ENCODE measurements around the gene ING4.
A peak's percentile ranks its signal among the peaks of the same experiment; 100 is the strongest.

The ING4 gene

GRCh38 chr12:6697584-6698351, 34.8 kb upstream of the ING4 start:
- Histone ChIP-seq H3K79me2 (ENCODE audit: control insufficient read depth, insufficient read depth, low read length, unreplicated experiment) (no peaks in the 10 kb centered on the region), H3K4me3 (ENCODE audit: low read depth, low read length) (no peak overlapping the region), H3K27me3 (ENCODE audit: insufficient read depth, low read length) (peaks cover 35% of the 10 kb centered on the region), H3K4me1 (ENCODE audit: control insufficient read depth, insufficient read depth, low read length, unreplicated experiment) (peaks cover 6% of the 10 kb centered on the region), H2AFZ (ENCODE audit: low read length, unreplicated experiment) (no peak overlapping the region), H3K27ac (ENCODE audit: low read depth, low read length) (no peak overlapping the region), H3K36me3 (ENCODE audit: insufficient read depth, low read length) (no peaks in the 10 kb centered on the region)

- Histone ChIP-seq H3K4me3 (ENCODE audit: low read depth, low read length) (no peak overlapping the region), H3K27ac (ENCODE audit: low read depth, low read length) (no peak overlapping the region), H3K36me3 (ENCODE audit: insufficient read depth, low read length) (no peaks in the 10 kb centered on the region), H3K4me1 (ENCODE audit: control insufficient read depth, insufficient read depth, low read length, unreplicated experiment) (peaks cover 6% of the 10 kb centered on the region), H3K79me2 (ENCODE audit: control insufficient read depth, insufficient read depth, low read length, unreplicated experiment) (no peaks in the 10 kb centered on the region), H3K27me3 (ENCODE audit: insufficient read depth, low read length) (peaks cover 30% of the 10 kb centered on the region), H2AFZ (ENCODE audit: low read length, unreplicated experiment) (no peak overlapping the region)
These were observed 34.0 kb upstream of the ING4 start for GRCh38 chr12:6696690-6697583.

GRCh38 chr12:6695313-6696045, 32.6 kb upstream of the ING4 start:
- H3K79me2 ChIP-seq (ENCODE audit: control insufficient read depth, insufficient read depth, low read length, unreplicated experiment), result peaks cover 3% of the 10 kb centered on the region
- no peak overlapping the region for H3K4me3 ChIP-seq (ENCODE audit: low read depth, low read length)
- H3K27ac ChIP-seq (ENCODE audit: low read depth, low read length), result no peak overlapping the region
- peaks cover 12% of the 10 kb centered on the region for H3K4me1 ChIP-seq (ENCODE audit: control insufficient read depth, insufficient read depth, low read length, unreplicated experiment)
- peaks cover 16% of the 10 kb centered on the region for H3K27me3 ChIP-seq (ENCODE audit: insufficient read depth, low read length)
- H3K36me3 ChIP-seq (ENCODE audit: insufficient read depth, low read length), result no peaks in the 10 kb centered on the region
- no peak overlapping the region for H2AFZ ChIP-seq (ENCODE audit: low read length, unreplicated experiment)

GRCh38 chr12:6694701-6695100, 31.8 kb upstream of the ING4 start:
- H3K79me2 ChIP-seq (ENCODE audit: control insufficient read depth, insufficient read depth, low read length, unreplicated experiment), result peaks cover 11% of the 10 kb centered on the region
- no peak overlapping the region for H3K4me3 ChIP-seq (ENCODE audit: low read depth, low read length)
- H2AFZ ChIP-seq (ENCODE audit: low read length, unreplicated experiment), result no peak overlapping the region
- no peaks in the 10 kb centered on the region for H3K36me3 ChIP-seq (ENCODE audit: insufficient read depth, low read length)
- H3K27ac ChIP-seq (ENCODE audit: low read depth, low read length), result no peak overlapping the region
- H3K4me1 ChIP-seq (ENCODE audit: control insufficient read depth, insufficient read depth, low read length, unreplicated experiment), result peaks cover 15% of the 10 kb centered on the region
- H3K27me3 ChIP-seq (ENCODE audit: insufficient read depth, low read length), result peaks cover 11% of the 10 kb centered on the region

- peaks cover 11% of the 10 kb centered on the region for H3K79me2 ChIP-seq (ENCODE audit: control insufficient read depth, insufficient read depth, low read length, unreplicated experiment)
- H3K36me3 ChIP-seq (ENCODE audit: insufficient read depth, low read length), result no peaks in the 10 kb centered on the region
- peaks cover 15% of the 10 kb centered on the region for H3K4me1 ChIP-seq (ENCODE audit: control insufficient read depth, insufficient read depth, low read length, unreplicated experiment)
- H3K4me3 ChIP-seq (ENCODE audit: low read depth, low read length), result no peak overlapping the region
- H3K27ac ChIP-seq (ENCODE audit: low read depth, low read length), result no peak overlapping the region
- 0 out of 2 replicates have a peak, but pooled peaks cover 5% of the 10 kb centered on the region for H3K27me3 ChIP-seq (ENCODE audit: insufficient read depth, low read length)
- H2AFZ ChIP-seq (ENCODE audit: low read length, unreplicated experiment), result no peak overlapping the region
These were observed 31.0 kb upstream of the ING4 start for GRCh38 chr12:6693832-6694355.

GRCh38 chr12:6692888-6693287, 30.0 kb upstream of the ING4 start:
- H2AFZ ChIP-seq (ENCODE audit: low read length, unreplicated experiment), result no peak overlapping the region
- H3K4me1 ChIP-seq (ENCODE audit: control insufficient read depth, insufficient read depth, low read length, unreplicated experiment), result peaks cover 11% of the 10 kb centered on the region
- H3K36me3 ChIP-seq (ENCODE audit: insufficient read depth, low read length), result no peaks in the 10 kb centered on the region
- H3K79me2 ChIP-seq (ENCODE audit: control insufficient read depth, insufficient read depth, low read length, unreplicated experiment), result peaks cover 20% of the 10 kb centered on the region
- H3K27ac ChIP-seq (ENCODE audit: low read depth, low read length), result no peak overlapping the region
- H3K4me3 ChIP-seq (ENCODE audit: low read depth, low read length), result no peak overlapping the region
- no peaks in the 10 kb centered on the region for H3K27me3 ChIP-seq (ENCODE audit: insufficient read depth, low read length)

GRCh38 chr12:6691473-6691872, 28.6 kb upstream of the ING4 start:
- H3K36me3 ChIP-seq (ENCODE audit: insufficient read depth, low read length), result no peaks in the 10 kb centered on the region
- peaks cover 23% of the 10 kb centered on the region for H3K4me1 ChIP-seq (ENCODE audit: control insufficient read depth, insufficient read depth, low read length, unreplicated experiment)
- no peaks in the 10 kb centered on the region for H3K27me3 ChIP-seq (ENCODE audit: insufficient read depth, low read length)
- H3K79me2 ChIP-seq (ENCODE audit: control insufficient read depth, insufficient read depth, low read length, unreplicated experiment), result peaks cover 34% of the 10 kb centered on the region
- no peak overlapping the region for H3K4me3 ChIP-seq (ENCODE audit: low read depth, low read length)
- H3K27ac ChIP-seq (ENCODE audit: low read depth, low read length), result no peak overlapping the region
- H2AFZ ChIP-seq (ENCODE audit: low read length, unreplicated experiment), result no peak overlapping the region

- Histone ChIP-seq H3K4me1 (ENCODE audit: control insufficient read depth, insufficient read depth, low read length, unreplicated experiment) (peaks cover 31% of the 10 kb centered on the region), H3K4me3 (ENCODE audit: low read depth, low read length) (peak within 1 kb of the TSS; percentile 92), H3K36me3 (ENCODE audit: insufficient read depth, low read length) (no peaks in the 10 kb centered on the region), H3K79me2 (ENCODE audit: control insufficient read depth, insufficient read depth, low read length, unreplicated experiment) (peaks cover 55% of the 10 kb centered on the region), H2AFZ (ENCODE audit: low read length, unreplicated experiment) (peak within 1 kb of the TSS; percentile 69), H3K27me3 (ENCODE audit: insufficient read depth, low read length) (no peaks in the 10 kb centered on the region), H3K27ac (ENCODE audit: low read depth, low read length) (peak within 1 kb of the TSS; percentile 85)
These were observed 26.3 kb upstream of the ING4 start, which contains the start of gene ZNF384 for GRCh38 chr12:6688999-6689882. ZNF384 (minus strand) TSS chr12:6689375; CDS start chr12:6679520, 9,855 bp downstream.

GRCh38 chr12:6688543-6688998, 25.7 kb upstream of the ING4 start:
- H3K27me3 ChIP-seq (ENCODE audit: insufficient read depth, low read length), result no peaks in the 10 kb centered on the region
- peaks cover 31% of the 10 kb centered on the region for H3K4me1 ChIP-seq (ENCODE audit: control insufficient read depth, insufficient read depth, low read length, unreplicated experiment)
- H3K36me3 ChIP-seq (ENCODE audit: insufficient read depth, low read length), result no peaks in the 10 kb centered on the region
- no peak overlapping the region for H2AFZ ChIP-seq (ENCODE audit: low read length, unreplicated experiment)
- H3K27ac ChIP-seq (ENCODE audit: low read depth, low read length), result peak overlapping the region; percentile 85
- peak overlapping the region; percentile 92 for H3K4me3 ChIP-seq (ENCODE audit: low read depth, low read length)
- peaks cover 62% of the 10 kb centered on the region for H3K79me2 ChIP-seq (ENCODE audit: control insufficient read depth, insufficient read depth, low read length, unreplicated experiment)
